Measurements from ENCODE around the gene PDE6B.
A peak's percentile ranks its signal among the peaks of the same experiment; 100 is the strongest.

Gene PDE6B

GRCh38 chr4:601612-602558, 23.5 kb upstream of the PDE6B start:
- no peak for DNase-seq

GRCh38 chr4:602559-602942, 22.8 kb upstream of the PDE6B start:
- DNase-seq = peak; percentile 94

- peak; percentile 35 for DNase-seq
Measured at GRCh38 chr4:604131-604530, 21.2 kb upstream of the PDE6B start.

- DNase-seq = no peak
Measured at GRCh38 chr4:605702-606425, 19.5 kb upstream of the PDE6B start.

GRCh38 chr4:608236-608635, 17.1 kb upstream of the PDE6B start:
- DNase-seq = no peak

- DNase-seq = no peak
Measured at GRCh38 chr4:609400-610050, 15.8 kb upstream of the PDE6B start.

GRCh38 chr4:610411-611261, 14.7 kb upstream of the PDE6B start:
- no peak for DNase-seq

- no peak for DNase-seq
Measured at GRCh38 chr4:612052-612748, 13.2 kb upstream of the PDE6B start.

GRCh38 chr4:612749-613125, 12.6 kb upstream of the PDE6B start:
- DNase-seq = no peak

- no peak for DNase-seq
Measured at GRCh38 chr4:613126-613525, 12.2 kb upstream of the PDE6B start.

- no peak for DNase-seq
Measured at GRCh38 chr4:616091-616490, 9.3 kb upstream of the PDE6B start.

GRCh38 chr4:616911-617643, 8.3 kb upstream of the PDE6B start:
- no peak for DNase-seq

GRCh38 chr4:617644-618641, 7.4 kb upstream of the PDE6B start:
- DNase-seq = no peak

- DNase-seq = no peak
Measured at GRCh38 chr4:620201-620600, 5.2 kb upstream of the PDE6B start.

- no peak for DNase-seq
Measured at GRCh38 chr4:620851-621261, 4.5 kb upstream of the PDE6B start.

GRCh38 chr4:621296-622070, 3.9 kb upstream of the PDE6B start:
- no peak for DNase-seq

- no peak for DNase-seq
Measured at GRCh38 chr4:622071-622995, 3.0 kb upstream of the PDE6B start.

Measured in stimulated activated CD8-positive, alpha-beta memory T cell treated with anti-CD3 and anti-CD28 coated beads, Interleukin-4, amount 100 ng/mL, for 48 hours (primary cell).